ENCODE results near the gene PPP2R5D.

Gene PPP2R5D

GRCh38 chr6:43026365-43026764 is 42.0 kb downstream of the PPP2R5D start:
- no peak for TF ChIP-seq CTCF (IDR thresholded peaks at IDR 0.05; ENCODE audit: borderline replicate concordance, insufficient read depth, low read depth, low read length)
- no peak overlapping the region for H3K4me3 ChIP-seq (ENCODE audit: low read depth, low read length)

- TF ChIP-seq CTCF (IDR thresholded peaks at IDR 0.05; ENCODE audit: borderline replicate concordance, insufficient read depth, low read depth, low read length) = no peak
- no peak overlapping the region for H3K4me3 ChIP-seq (ENCODE audit: low read depth, low read length)
Observed at GRCh38 chr6:43029120-43029519, 44.8 kb downstream of the PPP2R5D start.

- no peak overlapping the region for H3K4me3 ChIP-seq (ENCODE audit: low read depth, low read length)
- TF ChIP-seq CTCF (IDR thresholded peaks at IDR 0.05; ENCODE audit: borderline replicate concordance, insufficient read depth, low read depth, low read length) = no peak
Observed at GRCh38 chr6:43032326-43032725, 48.0 kb downstream of the PPP2R5D start.

GRCh38 chr6:43033496-43034189 is 49.3 kb downstream of the PPP2R5D start:
- no peak overlapping the region for H3K4me3 ChIP-seq (ENCODE audit: low read depth, low read length)
- TF ChIP-seq CTCF (IDR thresholded peaks at IDR 0.05; ENCODE audit: borderline replicate concordance, insufficient read depth, low read depth, low read length) = no peak

- no peak overlapping the region for H3K4me3 ChIP-seq (ENCODE audit: low read depth, low read length)
- TF ChIP-seq CTCF (IDR thresholded peaks at IDR 0.05; ENCODE audit: borderline replicate concordance, insufficient read depth, low read depth, low read length) = no peak
Observed at GRCh38 chr6:43034190-43034525, 49.8 kb downstream of the PPP2R5D start.

GRCh38 chr6:43035495-43036194 is 51.3 kb downstream of the PPP2R5D start:
- H3K4me3 ChIP-seq (ENCODE audit: low read depth, low read length) = no peak overlapping the region
- TF ChIP-seq CTCF (IDR thresholded peaks at IDR 0.05; ENCODE audit: borderline replicate concordance, insufficient read depth, low read depth, low read length) = no peak

GRCh38 chr6:43036712-43037111 is 52.3 kb downstream of the PPP2R5D start:
- TF ChIP-seq CTCF (IDR thresholded peaks at IDR 0.05; ENCODE audit: borderline replicate concordance, insufficient read depth, low read depth, low read length) = no peak
- H3K4me3 ChIP-seq (ENCODE audit: low read depth, low read length) = no peak overlapping the region

All from GM12875 (cell line).